NB4 (cell line): ENCODE results near the gene STIM1.
A peak's percentile ranks its signal among the peaks of the same experiment; 100 is the strongest.

Experiments
- DNase-seq: peaks from one replicate; pipeline ENCODE4 v3.0.0; 2010; ENCODE audit warnings: low read depth
- H3K4me3 ChIP-seq: one replicate; pipeline ENCODE4 v1.5.1; 2011; ENCODE audit warnings: mild to moderate bottlenecking, low read depth, low read length, moderate library complexity
- CTCF ChIP-seq: IDR thresholded peaks from one replicate; pipeline ENCODE4 v1.5.1; 2012; ENCODE audit warnings: low read depth, low read length
- MAX ChIP-seq: IDR thresholded peaks from 2 replicates; pipeline ENCODE4 v1.6.1; 2011; ENCODE audit warnings: low read depth, low read length
- MYC ChIP-seq: IDR thresholded peaks from 2 replicates; pipeline ENCODE4 v1.6.1; 2011; ENCODE audit warnings: low read depth, low read length
- POLR2A ChIP-seq: IDR thresholded peaks from 2 replicates; pipeline ENCODE4 v1.6.1; 2011; ENCODE audit warnings: mild to moderate bottlenecking; ENCODE audit not compliant: insufficient read length; ENCODE audit errors: extremely low read depth

Gene STIM1

GRCh38 chr11:3833449-3833848 is 22.0 kb upstream of the STIM1 start:
- peak overlapping the region; percentile 27 for H3K4me3 ChIP-seq
- TF ChIP-seq POLR2A (no peak), CTCF (no peak)
- no peak for DNase-seq

DNA sequence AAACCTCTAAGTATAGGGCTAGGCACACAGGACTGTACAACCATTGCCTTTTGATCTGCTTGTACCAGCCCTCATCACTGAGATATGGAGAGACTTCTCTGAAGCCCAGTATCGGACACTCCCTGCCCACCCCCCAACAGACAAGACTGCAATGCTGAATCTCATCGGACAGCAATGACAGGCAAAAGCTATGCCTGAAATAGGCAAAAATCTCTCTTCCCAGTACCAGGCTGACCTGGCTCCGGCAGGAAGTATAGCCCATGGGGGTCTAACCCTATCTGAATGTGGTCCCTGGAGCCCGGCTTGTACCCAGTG is 21.2 kb upstream of the STIM1 start:
- peak overlapping the region; percentile 95 for H3K4me3 ChIP-seq
- DNase-seq = no peak
- TF ChIP-seq MYC = no peak
- TF ChIP-seq MAX = no peak
- no peak for TF ChIP-seq POLR2A
- no peak for TF ChIP-seq CTCF

- TF ChIP-seq MAX = peak; percentile 82
- peak; percentile 84 for TF ChIP-seq MYC
- TF ChIP-seq POLR2A = peak; percentile 23
- no peak for TF ChIP-seq CTCF
- peak overlapping the region; percentile 95 for H3K4me3 ChIP-seq
- peak; percentile 95 for DNase-seq
Measured at GRCh38 chr11:3834664-3835461, 20.6 kb upstream of the STIM1 start.

DNA sequence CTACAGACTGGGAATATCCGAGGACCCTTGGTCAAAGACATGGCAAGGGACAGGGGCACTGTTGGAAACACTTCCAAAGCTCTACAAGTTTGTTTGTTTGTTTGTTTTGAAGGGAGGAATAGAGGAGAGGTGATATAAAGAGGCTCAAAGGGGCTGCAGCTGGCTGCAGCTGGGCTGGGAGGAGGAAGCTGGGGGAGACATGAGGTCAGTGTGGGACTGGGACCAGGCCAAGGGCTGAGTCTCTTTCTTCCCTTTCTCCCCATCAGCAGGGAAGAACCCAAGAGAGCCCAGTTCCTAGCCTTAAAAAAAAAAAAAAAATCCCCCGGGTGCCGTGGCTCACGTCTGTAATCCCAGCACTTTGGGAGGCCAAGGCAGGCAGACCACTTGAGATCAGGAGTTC is 19.7 kb upstream of the STIM1 start:
- TF ChIP-seq POLR2A = no peak
- no peak for TF ChIP-seq CTCF
- TF ChIP-seq MYC = no peak
- 0 out of 2 replicates have a peak, but pooled peaks have one; percentile 4 for TF ChIP-seq MAX
- peak; percentile 57 for DNase-seq
- peak overlapping the region; percentile 95 for H3K4me3 ChIP-seq

GRCh38 chr11:3836903-3837302 is 18.6 kb upstream of the STIM1 start:
- peak overlapping the region; percentile 95 for H3K4me3 ChIP-seq
- peak; percentile 88 for DNase-seq
- TF ChIP-seq MYC = no peak
- no peak for TF ChIP-seq CTCF
- no peak for TF ChIP-seq MAX
- TF ChIP-seq POLR2A = no peak
